Stimulated activated CD8-positive, alpha-beta memory T cell treated with anti-CD3 and anti-CD28 coated beads, Interleukin-12 subunit alpha, Interleukin-12 subunit beta, amount 100 ng/mL, for 24 hours (primary cell): ENCODE measurements around the gene TUBB4B.

Experiments used
- DNase-seq: peaks from one replicate; pipeline ENCODE4 v3.0.0-alpha.2; 2020; ENCODE audit errors: extremely low read depth

The TUBB4B gene

GRCh38 chr9:137270929-137271695 is 30.0 kb downstream of the TUBB4B start:
- DNase-seq: no peak

- no peak for DNase-seq
These were observed 30.6 kb downstream of the TUBB4B start for GRCh38 chr9:137271696-137272076.

GRCh38 chr9:137272241-137273094 is 31.4 kb downstream of the TUBB4B start:
- DNase-seq: no peak

GRCh38 chr9:137273095-137273490 is 32.0 kb downstream of the TUBB4B start:
- no peak for DNase-seq

GRCh38 chr9:137273611-137274320 is 32.7 kb downstream of the TUBB4B start:
- no peak for DNase-seq

- no peak for DNase-seq
These were observed 34.1 kb downstream of the TUBB4B start for GRCh38 chr9:137275203-137275587.

- no peak for DNase-seq
These were observed 34.7 kb downstream of the TUBB4B start for GRCh38 chr9:137275588-137276472.

GRCh38 chr9:137276473-137277328 is 35.6 kb downstream of the TUBB4B start:
- no peak for DNase-seq

- no peak for DNase-seq
These were observed 36.4 kb downstream of the TUBB4B start, which contains the start of gene TOR4A for GRCh38 chr9:137277329-137278041. Gene TOR4A (plus strand): TSS chr9:137277726. CDS start chr9:137278690, 964 bp downstream.

- no peak for DNase-seq
These were observed 37.1 kb downstream of the TUBB4B start for GRCh38 chr9:137278061-137278701.

- DNase-seq: no peak
These were observed 37.9 kb downstream of the TUBB4B start for GRCh38 chr9:137278721-137279711.

- DNase-seq: no peak
These were observed 38.8 kb downstream of the TUBB4B start for GRCh38 chr9:137279741-137280473.

GRCh38 chr9:137280474-137281344 is 39.6 kb downstream of the TUBB4B start:
- no peak for DNase-seq

GRCh38 chr9:137281345-137282116 is 40.4 kb downstream of the TUBB4B start:
- no peak for DNase-seq

- DNase-seq: no peak
These were observed 45.9 kb downstream of the TUBB4B start for GRCh38 chr9:137286975-137287383.
